HepG2 (cell line): ENCODE measurements around the gene NLGN3. TPM values are rescaled to one million over a fixed set of nuclear protein-coding genes. Genes with fewer than 3 reads are reported as not detected.

ENCODE experiments used
- ARHGAP35 ChIP-seq: sonication (generic); formaldehyde crosslinking; IDR thresholded peaks from 2 replicates; pipeline ENCODE4 v1.9.0; 2022; ENCODE audit warnings: mild to moderate bottlenecking, inconsistent platforms, moderate library complexity, missing genetic modification reagents, borderline replicate concordance
- BCL6 ChIP-seq: IDR thresholded peaks from 2 replicates; pipeline ENCODE4 v1.6.1; 2016; ENCODE audit warnings: missing genetic modification reagents, missing compliant biosample characterization
- DMAP1 ChIP-seq: IDR thresholded peaks from 2 replicates; pipeline ENCODE4 v1.6.1; 2016
- FOXP1 ChIP-seq, 2 experiments: fragments of 450-650 bp in 1 of 2; IDR thresholded peaks; 2 replicates each; pipeline ENCODE4 v1.6.1; 2017 to 2018; ENCODE audit warnings: antibody characterized with exemption in 1 of 2
- HDAC1 ChIP-seq: sonication (generic); formaldehyde crosslinking; IDR thresholded peaks from 2 replicates; pipeline ENCODE4 v1.5.1; 2020; ENCODE audit warnings: mild to moderate bottlenecking, missing genetic modification reagents
- HNF4A ChIP-seq: sonication (generic); formaldehyde crosslinking; IDR thresholded peaks from 2 replicates; pipeline ENCODE4 v1.4.0; 2020; ENCODE audit warnings: missing genetic modification reagents
- HNRNPK ChIP-seq: fragments of 200-400 bp; formaldehyde crosslinking; IDR thresholded peaks from 2 replicates; pipeline ENCODE4 v1.6.1; 2018; ENCODE audit warnings: low read length, low read depth, moderate library complexity, mild to moderate bottlenecking; ENCODE audit not compliant: poor library complexity, severe bottlenecking
- MED1 ChIP-seq: sonication (generic); formaldehyde crosslinking; IDR thresholded peaks from 2 replicates; pipeline ENCODE4 v1.4.0; 2020; ENCODE audit warnings: missing genetic modification reagents
- MIXL1 ChIP-seq: IDR thresholded peaks from 2 replicates; pipeline ENCODE4 v1.6.1; 2016
- NCOA5 ChIP-seq: sonication (generic); formaldehyde crosslinking; IDR thresholded peaks from 2 replicates; pipeline ENCODE4 v1.4.0; 2020; ENCODE audit warnings: missing genetic modification reagents
- NFATC3 ChIP-seq: sonication (generic); formaldehyde crosslinking; IDR thresholded peaks from 2 replicates; pipeline ENCODE4 v1.5.1; 2020; ENCODE audit warnings: mild to moderate bottlenecking, missing genetic modification reagents
- NONO ChIP-seq, 2 experiments: fragments of 450-650 bp in 1 of 2; sonication (generic) in 1 of 2; formaldehyde crosslinking in 1 of 2; IDR thresholded peaks in 1 of 2; conservative IDR thresholded peaks in 1 of 2; 2 replicates each; pipeline versions ENCODE4 v1.6.1 to v1.8.0; 2017 to 2022; ENCODE audit warnings: mild to moderate bottlenecking in 1 of 2, missing genetic modification reagents in 1 of 2, moderate library complexity in 1 of 2
- SOX6 ChIP-seq, 2 experiments: fragments of 450-650 bp in 1 of 2; sonication (generic) in 1 of 2; formaldehyde crosslinking in 1 of 2; IDR thresholded peaks; 2 replicates each; pipeline versions ENCODE4 v1.4.0 to v1.6.1; 2017 to 2020; ENCODE audit warnings: antibody characterized with exemption in 1 of 2, mild to moderate bottlenecking in 1 of 2, missing genetic modification reagents in 1 of 2
- SP4 ChIP-seq: sonication (generic); formaldehyde crosslinking; IDR thresholded peaks from 2 replicates; pipeline ENCODE4 v1.8.1; 2023; ENCODE audit warnings: mild to moderate bottlenecking, missing genetic modification reagents
- TBL1XR1 ChIP-seq: fragments of 150-350 bp; IDR thresholded peaks from 2 replicates; pipeline ENCODE4 v1.6.1; 2014; ENCODE audit warnings: borderline replicate concordance, low read length; ENCODE audit not compliant: partially characterized antibody
- ZFX ChIP-seq: sonication (generic); formaldehyde crosslinking; IDR thresholded peaks from 2 replicates; pipeline ENCODE4 v1.4.0; 2020; ENCODE audit warnings: mild to moderate bottlenecking, low read depth, missing genetic modification reagents, moderate library complexity
- ZIK1 ChIP-seq: sonication (generic); formaldehyde crosslinking; IDR thresholded peaks from 2 replicates; pipeline ENCODE4 v1.5.0; 2020; ENCODE audit warnings: mild to moderate bottlenecking, low read depth, missing genetic modification reagents, borderline replicate concordance
- ZNF124 ChIP-seq: sonication (generic); formaldehyde crosslinking; IDR thresholded peaks from 2 replicates; pipeline ENCODE4 v1.4.0; 2020; ENCODE audit warnings: missing genetic modification reagents
- ZNF253 ChIP-seq: sonication (generic); formaldehyde crosslinking; IDR thresholded peaks from 2 replicates; pipeline ENCODE4 v1.8.0; 2022; ENCODE audit warnings: mild to moderate bottlenecking, missing genetic modification reagents, borderline replicate concordance
- ZNF331 ChIP-seq: sonication (generic); formaldehyde crosslinking; IDR thresholded peaks from 2 replicates; pipeline ENCODE4 v1.4.0; 2020; ENCODE audit warnings: missing genetic modification reagents
- ZNF724P ChIP-seq: sonication (generic); formaldehyde crosslinking; IDR thresholded peaks from 2 replicates; pipeline ENCODE4 v1.8.0; 2022; ENCODE audit warnings: missing genetic modification reagents, borderline replicate concordance
- ZNF792 ChIP-seq: IDR thresholded peaks from 2 replicates; pipeline ENCODE4 v1.6.1; 2016
- polyA plus RNA-seq, 8 experiments: library from polyadenylated mRNA; depleted of rRNA in 3 of 8; stranded (reverse) in 7 of 8; unstranded in 1 of 8; fragments of >200 nt; fragmentation: Illumina TruSeq in 4 of 8; extraction: Trizol in 4 of 8; gene quantifications; 2 replicates each; pipeline versions ENCODE4 v1.2.1 to v1.2.3, GENCODE V29; 2011 to 2016; ENCODE audit warnings: low read depth in 4 of 8, missing spikeins in 1 of 8, mixed read lengths in 1 of 8; ENCODE audit not compliant: insufficient read depth in 1 of 8
- total RNA-seq, 5 experiments: library from RNA; depleted of rRNA; stranded (reverse); fragments of >200 nt; fragmentation: Illumina TruSeq; extraction: Trizol; gene quantifications; 2 replicates each; pipeline ENCODE4 v1.2.3, GENCODE V29; 2016; ENCODE audit warnings: low read depth in 1 of 5
- TF ChIP-seq, protein P1 (sequence below): sonication (generic); formaldehyde crosslinking; IDR thresholded peaks from 2 replicates; pipeline ENCODE4 v1.4.0; 2020; ENCODE audit warnings: missing genetic modification reagents
- TF ChIP-seq, protein P2 (sequence below): sonication (generic); formaldehyde crosslinking; IDR thresholded peaks from 2 replicates; pipeline ENCODE4 v1.8.1; 2022; ENCODE audit warnings: low read depth, mild to moderate bottlenecking, missing genetic modification reagents
- TF ChIP-seq, protein P3 (sequence below): sonication (generic); formaldehyde crosslinking; IDR thresholded peaks from 2 replicates; pipeline ENCODE4 v1.8.0; 2022; ENCODE audit warnings: missing genetic modification reagents, low read depth, mild to moderate bottlenecking, borderline replicate concordance

NLGN3 gene
- total and polyA plus RNA-seq, 2 of the 13 experiments (the other 11 are each of a cell fraction or from before 2014, with no cell fraction given): 0.04 to 0.16 TPM

DNA sequence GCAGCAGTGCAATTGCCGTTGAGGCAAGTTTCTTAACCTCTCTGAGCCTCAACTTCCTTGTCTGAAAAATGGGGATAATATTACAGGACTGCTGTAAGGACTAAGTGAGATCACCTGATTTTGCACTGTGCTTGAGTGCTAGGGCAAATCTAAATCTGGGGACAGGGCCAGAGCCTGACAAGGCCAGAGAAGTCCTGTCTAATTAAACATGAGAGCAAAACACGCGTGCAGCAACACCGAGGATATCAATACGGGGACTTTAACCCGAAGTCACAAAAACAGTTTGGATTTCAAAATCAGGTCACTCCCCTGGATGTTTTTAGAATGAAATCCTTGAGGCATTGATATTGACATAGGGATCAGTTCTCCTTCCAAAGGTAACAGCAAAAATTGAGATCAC is 72.7 kb downstream of the NLGN3 start (continued):
- TF ChIP-seq, protein P1, sequence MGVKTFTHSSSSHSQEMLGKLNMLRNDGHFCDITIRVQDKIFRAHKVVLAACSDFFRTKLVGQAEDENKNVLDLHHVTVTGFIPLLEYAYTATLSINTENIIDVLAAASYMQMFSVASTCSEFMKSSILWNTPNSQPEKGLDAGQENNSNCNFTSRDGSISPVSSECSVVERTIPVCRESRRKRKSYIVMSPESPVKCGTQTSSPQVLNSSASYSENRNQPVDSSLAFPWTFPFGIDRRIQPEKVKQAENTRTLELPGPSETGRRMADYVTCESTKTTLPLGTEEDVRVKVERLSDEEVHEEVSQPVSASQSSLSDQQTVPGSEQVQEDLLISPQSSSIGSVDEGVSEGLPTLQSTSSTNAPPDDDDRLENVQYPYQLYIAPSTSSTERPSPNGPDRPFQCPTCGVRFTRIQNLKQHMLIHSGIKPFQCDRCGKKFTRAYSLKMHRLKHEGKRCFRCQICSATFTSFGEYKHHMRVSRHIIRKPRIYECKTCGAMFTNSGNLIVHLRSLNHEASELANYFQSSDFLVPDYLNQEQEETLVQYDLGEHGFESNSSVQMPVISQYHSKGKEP (CRISPR knock-in tag): no peak
- TF ChIP-seq ZNF792 (CRISPR knock-in tag) (no peak), ARHGAP35 (no peak), HNF4A (peak; percentile 75), MIXL1 (CRISPR knock-in tag) (peak; percentile 48; the same call in 1 of the 2 replicates), HDAC1 (CRISPR knock-in tag) (0 out of 2 replicates have a peak, but pooled peaks have one; percentile 41), MED1 (CRISPR knock-in tag) (peak; percentile 73), BCL6 (no peak), ZFX (CRISPR knock-in tag) (peak; percentile 37), ZNF331 (CRISPR knock-in tag) (no peak), SP4 (CRISPR knock-in tag) (no peak), ZIK1 (CRISPR knock-in tag) (no peak), ZNF724P (CRISPR knock-in tag) (no peak), TBL1XR1 (no peak), ZNF124 (CRISPR knock-in tag) (no peak), NFATC3 (no peak), SOX6 (IDR thresholded peaks at IDR 0.05) (no peak), SOX6 (CRISPR knock-in tag; IDR thresholded peaks at IDR 0.05) (no peak), DMAP1 (CRISPR knock-in tag) (no peak), HNRNPK (no peak), ZNF253 (CRISPR knock-in tag) (no peak), NCOA5 (CRISPR knock-in tag) (no peak), NONO (IDR thresholded peaks at IDR 0.05) (no peak), NONO (CRISPR knock-in tag; conservative IDR thresholded peaks at IDR 0.05) (0 out of 2 replicates have a peak, but pooled peaks have one; percentile 18), FOXP1 (IDR thresholded peaks at IDR 0.05) (no peak), FOXP1 (CRISPR knock-in tag; IDR thresholded peaks at IDR 0.05) (no peak)
- TF ChIP-seq, protein P2, sequence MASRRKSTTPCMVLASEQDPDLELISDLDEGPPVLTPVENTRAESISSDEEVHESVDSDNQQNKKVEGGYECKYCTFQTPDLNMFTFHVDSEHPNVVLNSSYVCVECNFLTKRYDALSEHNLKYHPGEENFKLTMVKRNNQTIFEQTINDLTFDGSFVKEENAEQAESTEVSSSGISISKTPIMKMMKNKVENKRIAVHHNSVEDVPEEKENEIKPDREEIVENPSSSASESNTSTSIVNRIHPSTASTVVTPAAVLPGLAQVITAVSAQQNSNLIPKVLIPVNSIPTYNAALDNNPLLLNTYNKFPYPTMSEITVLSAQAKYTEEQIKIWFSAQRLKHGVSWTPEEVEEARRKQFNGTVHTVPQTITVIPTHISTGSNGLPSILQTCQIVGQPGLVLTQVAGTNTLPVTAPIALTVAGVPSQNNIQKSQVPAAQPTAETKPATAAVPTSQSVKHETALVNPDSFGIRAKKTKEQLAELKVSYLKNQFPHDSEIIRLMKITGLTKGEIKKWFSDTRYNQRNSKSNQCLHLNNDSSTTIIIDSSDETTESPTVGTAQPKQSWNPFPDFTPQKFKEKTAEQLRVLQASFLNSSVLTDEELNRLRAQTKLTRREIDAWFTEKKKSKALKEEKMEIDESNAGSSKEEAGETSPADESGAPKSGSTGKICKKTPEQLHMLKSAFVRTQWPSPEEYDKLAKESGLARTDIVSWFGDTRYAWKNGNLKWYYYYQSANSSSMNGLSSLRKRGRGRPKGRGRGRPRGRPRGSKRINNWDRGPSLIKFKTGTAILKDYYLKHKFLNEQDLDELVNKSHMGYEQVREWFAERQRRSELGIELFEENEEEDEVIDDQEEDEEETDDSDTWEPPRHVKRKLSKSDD (CRISPR knock-in tag): no peak
- TF ChIP-seq, protein P3, sequence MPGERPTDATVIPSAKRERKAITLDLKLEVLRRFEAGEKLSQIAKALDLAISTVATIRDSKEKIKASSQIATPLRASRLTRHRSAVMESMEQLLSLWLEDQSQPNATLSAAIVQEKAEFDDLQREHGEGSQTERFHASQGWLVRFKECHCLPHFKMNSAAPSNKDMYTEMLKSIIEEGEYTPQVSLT (CRISPR knock-in tag): no peak
